HL-60/S4 (cell line): ENCODE measurements around the gene SPRR4.

Source experiments
- in situ Hi-C: fragments of 300-500 bp; cut with MboI; formaldehyde crosslinking; loops from 2 replicates; pipeline ENCODE4 v1.14.3; 2022; ENCODE audit warnings: low sequenced_read_pairs

SPRR4 gene, protein sequence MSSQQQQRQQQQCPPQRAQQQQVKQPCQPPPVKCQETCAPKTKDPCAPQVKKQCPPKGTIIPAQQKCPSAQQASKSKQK

GRCh38 chr1:152970495-152970894 is at the start of gene SPRR4:
Gene SPRR4, plus strand, starts transcription at chr1:152970648. Its CDS starts 1,243 bp downstream, at chr1:152971891.
- in situ Hi-C loops: no loop called here

GRCh38 chr1:152924191-152924590 is 46.3 kb upstream of the SPRR4 start:
- in situ Hi-C loops: no loop called here

DNA sequence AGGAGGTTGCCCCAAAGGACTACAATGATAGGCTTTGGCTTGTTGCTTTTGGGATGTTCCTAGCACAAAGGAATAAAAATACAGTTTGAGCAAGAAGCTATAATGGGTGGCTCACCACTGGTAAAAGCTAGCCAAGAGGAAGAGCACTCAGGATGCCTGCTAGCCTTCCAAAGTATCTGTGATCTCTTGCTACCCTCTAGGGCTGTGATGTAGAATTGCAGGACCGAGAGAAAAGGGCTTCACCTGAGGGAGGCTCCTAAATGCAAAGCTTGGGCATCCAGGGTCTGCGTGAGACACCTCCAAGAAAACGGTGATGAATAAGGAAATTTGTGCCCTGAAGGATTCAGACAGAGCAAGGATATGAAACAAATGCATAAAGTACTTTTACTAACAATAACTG is 44.4 kb upstream of the SPRR4 start:
- in situ Hi-C loops: no loop called here

DNA sequence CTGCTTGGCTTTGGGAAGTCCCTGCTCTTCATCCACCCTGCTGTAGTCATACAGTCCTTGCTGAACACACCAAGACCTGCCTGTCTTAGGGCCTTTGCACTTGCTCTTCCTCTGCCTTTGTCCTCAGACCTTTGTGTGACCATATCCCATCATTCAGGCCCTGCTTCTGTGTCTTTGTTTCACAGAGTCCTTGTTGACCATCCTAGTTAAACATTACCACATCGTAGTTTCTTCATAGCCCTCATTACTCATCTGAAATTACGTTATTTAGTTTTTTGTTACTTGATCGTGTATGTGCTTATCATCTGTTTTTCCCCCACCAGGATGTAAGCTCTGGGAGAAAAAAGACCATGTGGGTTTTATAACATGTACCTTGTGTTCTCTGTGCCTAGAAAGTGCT is 41.8 kb upstream of the SPRR4 start:
- in situ Hi-C loops: no loop called here

GRCh38 chr1:152932170-152932811 is 38.2 kb upstream of the SPRR4 start:
- in situ Hi-C loops: no loop called here

- in situ Hi-C loops: no loop called here
Measured at GRCh38 chr1:152933196-152933595, 37.3 kb upstream of the SPRR4 start.

DNA sequence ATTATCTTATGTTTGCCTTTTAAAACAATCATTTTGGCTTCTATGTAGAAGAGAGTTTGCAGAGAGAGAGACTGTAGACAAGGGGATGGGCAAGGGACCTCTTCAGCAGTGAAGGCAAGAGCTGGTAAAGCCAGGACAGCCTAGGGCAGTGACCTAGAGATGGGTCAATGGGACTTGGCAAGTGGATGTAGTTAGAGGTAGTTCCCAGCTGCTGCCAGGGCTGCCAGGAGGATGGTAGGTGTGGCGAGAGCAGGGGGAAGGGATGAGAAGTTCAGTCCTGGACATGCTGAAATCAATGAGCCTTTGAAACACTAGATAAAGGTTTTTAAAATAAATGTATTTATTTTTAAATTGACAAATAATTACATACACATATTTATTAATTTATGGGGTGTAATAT is 29.8 kb upstream of the SPRR4 start:
- in situ Hi-C loops: no loop called here

- in situ Hi-C loops: no loop called here
Measured at GRCh38 chr1:152941037-152941711, 29.3 kb upstream of the SPRR4 start.

DNA sequence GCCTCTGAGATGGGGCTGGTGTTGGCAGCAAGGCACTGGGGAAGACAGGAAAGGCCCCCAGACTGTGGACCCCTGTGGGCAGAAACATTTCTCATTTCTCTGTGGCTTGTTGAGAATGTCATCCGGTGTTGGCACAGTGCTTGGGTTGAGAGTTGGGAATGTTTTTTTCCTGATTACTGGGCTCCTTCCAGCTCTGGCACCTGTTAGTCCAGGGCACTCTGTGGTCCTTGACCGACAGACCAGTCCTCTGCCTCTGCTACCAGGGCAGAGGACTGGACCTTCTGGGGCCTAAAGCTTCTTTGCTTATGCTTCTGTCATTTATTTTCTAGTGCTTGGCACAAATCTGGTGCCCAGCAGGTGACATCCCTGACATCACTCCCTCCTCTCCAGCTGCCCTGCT is 28.3 kb upstream of the SPRR4 start:
- in situ Hi-C loops: no loop called here

DNA sequence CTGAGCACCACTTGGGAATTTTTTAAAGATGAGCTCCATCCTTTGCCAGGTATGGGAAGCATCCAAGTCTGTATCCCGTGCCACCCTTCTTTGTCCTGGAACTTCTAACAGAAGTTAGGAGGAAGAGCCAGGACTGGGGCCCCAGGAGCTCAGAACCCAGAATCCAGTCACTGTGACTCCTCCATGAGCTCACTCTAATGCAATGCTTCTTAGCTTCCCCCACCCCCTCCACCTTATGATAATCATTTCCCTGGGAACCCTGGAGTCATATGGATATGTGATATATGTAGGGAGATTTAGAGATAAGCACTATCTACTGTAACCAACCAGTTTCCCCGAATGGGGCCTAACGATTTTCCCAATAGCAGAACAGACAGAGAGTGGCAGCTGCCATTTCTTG is 24.2 kb upstream of the SPRR4 start:
- in situ Hi-C loops: no loop called here

DNA sequence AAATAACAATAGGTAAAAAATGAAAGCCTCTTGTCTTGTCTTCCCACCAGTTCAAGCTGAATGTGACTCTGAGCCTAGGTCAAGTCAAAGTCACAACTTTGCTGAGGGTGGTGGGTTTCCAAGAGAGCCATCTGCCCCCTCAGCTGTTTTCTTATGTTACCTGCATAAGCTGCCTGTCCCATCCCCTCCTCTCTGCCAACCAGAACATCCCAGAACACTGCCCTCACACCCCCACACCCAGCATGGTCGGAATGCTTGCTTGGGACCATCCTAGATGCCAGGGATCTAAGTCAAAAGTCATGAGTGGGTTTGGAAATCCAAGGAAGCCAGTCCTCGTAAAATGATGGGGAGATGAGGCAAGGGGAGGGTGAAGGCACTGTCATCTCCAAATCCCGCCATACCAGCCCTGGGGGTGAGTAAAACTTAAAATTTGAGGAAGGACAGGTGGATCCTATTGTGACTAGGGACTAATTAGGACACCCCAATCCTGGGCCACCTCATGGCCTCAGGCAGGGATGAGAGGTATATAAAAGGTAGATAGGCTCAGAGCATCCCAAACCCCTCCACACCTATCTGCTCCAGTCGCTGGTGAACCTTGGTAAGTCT is 23.7 kb upstream of the SPRR4 start, which contains the start of gene SPRR5:
SPRR5 (plus strand) TSS at position 556 of the 606 bp plus-strand sequence. CDS start 1,349 bp downstream, outside the sequence.
- in situ Hi-C loops: no loop called here

DNA sequence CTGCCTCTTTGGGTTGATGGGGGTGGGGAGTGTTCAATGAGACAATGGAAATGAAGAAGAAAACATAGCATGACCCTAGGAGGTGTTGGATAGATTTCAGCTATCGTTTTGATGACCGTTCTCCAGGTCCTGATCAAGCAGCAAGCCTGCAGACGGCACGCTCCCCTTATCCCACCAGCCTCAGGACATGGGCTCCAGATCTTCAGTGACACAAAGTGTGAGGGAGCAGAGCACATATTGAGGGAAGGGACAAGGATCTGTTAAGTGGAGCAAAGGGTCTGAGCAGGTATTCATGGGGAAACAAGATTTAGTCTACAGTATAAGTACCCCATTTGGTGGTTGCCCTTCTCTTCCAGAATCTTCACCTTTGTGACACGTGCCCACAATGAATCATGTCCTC is 18.7 kb upstream of the SPRR4 start:
- in situ Hi-C loops: no loop called here

DNA sequence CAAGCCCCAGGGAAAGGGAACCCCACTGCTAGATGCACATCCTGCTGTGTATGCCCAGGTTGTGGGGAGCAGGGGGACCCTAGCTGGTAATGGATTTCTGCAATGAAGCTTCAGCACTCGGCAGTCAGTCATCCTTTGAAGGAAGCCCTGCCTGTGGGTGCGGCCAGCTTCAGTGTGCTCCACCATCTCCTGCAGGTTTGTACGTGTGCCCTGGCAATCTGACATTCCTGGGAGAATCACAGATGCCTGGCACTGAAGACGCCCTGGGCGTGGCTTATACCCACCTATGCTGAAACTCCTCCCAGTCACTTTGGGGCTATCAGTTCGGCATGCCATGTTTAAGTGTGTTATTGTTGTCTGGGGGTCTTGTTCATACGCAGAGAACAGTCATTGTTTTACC is 16.7 kb upstream of the SPRR4 start:
- in situ Hi-C loops: no loop called here

GRCh38 chr1:152954436-152954835 is 16.0 kb upstream of the SPRR4 start:
- in situ Hi-C loops: no loop called here

DNA sequence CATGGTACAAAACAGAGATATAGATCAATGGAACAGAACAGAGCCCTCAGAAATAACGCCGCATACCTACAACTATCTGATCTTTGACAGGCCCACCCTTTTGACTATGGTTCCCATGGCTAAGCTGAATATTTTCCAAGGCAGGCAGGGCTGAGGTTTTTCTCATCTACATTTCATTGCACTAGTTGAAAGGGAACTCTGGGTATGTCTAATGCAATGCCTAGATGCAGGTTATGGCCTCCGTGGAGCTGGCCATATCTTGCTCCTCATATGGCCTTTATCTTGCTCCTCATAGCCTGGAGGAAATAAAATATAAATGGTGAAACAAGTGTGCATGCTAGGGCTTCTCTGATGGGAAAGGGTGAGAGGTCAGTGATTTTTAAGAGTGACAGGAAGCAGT is 12.9 kb upstream of the SPRR4 start:
- in situ Hi-C loops: no loop called here

DNA sequence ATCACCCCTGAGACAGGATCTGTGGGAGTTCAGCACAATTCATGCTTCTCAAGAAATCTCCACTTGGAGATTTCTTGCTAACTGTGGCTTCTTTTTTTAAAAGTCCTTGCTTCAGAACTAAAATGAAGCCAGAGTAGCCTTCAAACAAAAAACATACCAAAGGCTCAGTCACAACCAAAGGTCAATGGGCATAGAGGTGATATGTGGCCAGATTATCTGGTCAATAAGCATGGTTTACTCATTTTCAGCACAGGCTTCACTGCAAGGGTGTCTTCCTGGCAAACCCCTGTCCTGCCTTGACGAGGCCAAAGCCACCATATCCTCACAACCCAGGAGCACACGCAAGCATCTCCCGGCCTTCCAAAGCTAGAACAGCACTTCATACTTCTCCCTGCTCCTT is 11.2 kb upstream of the SPRR4 start:
- in situ Hi-C loops: no loop called here

DNA sequence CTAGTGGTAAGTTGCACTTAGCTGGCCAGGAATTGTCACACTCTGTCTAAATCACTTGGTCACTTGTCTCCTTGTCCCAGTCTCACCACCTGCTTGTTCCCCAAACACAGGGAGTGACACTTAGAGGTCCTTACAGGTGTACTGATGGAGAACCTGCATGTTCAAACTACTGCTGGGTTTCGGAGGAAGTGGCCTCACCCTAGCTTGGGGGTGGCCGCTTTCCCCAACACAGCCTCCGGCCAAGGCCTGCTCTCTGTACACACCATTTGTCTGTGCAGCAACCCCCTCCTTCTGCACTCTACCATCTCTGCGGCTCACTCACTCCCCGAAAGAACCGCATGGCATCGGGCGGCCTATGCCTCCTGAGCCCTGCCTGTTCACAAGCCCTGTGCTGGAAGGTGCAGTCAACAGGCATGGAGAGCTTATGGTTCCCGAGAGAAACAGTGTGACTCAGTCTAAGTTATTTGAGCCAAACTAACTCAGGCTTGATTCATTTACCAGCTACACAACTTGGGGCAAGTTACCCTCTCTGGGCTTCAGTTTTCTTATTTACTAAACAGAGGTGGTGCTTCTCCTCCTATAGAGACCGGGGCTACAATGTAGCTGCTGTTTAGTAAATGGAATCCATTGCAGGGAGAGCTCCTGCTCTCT is 10.5 kb upstream of the SPRR4 start:
- in situ Hi-C loops: no loop called here

- in situ Hi-C loops: no loop called here
Measured at GRCh38 chr1:152960452-152961044, 9.9 kb upstream of the SPRR4 start.

DNA sequence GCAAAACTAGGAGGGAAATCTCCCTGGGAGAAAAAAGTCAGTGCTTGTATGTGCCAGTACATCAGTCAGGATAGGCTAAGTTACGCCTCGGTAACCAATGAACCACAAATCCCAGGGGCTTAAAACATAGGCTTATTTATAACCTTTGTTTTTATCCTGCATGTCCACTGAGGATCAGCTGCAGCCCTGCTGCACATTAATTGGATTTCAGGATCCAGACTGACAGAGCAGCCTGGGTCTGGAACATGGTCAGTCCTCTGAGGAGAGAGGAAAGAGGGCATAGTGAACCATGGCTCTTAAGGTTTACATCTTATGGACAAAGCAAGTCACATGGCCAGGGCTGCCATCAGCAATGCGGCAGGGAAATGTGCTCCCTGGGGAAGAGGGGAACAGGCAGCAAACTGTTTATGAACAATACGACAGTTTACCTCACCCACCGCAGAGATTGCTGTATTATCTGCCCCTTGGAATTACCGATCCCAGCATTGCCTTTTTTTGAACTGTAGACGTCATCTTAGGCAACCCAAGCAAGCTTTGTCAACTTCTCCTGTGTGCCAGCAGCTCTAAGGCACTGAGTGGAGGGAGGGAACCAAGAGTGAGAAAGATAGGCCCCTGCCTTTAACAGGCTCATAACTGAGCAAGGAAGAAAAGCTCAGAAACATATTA is 9.1 kb upstream of the SPRR4 start:
- in situ Hi-C loops: no loop called here

DNA sequence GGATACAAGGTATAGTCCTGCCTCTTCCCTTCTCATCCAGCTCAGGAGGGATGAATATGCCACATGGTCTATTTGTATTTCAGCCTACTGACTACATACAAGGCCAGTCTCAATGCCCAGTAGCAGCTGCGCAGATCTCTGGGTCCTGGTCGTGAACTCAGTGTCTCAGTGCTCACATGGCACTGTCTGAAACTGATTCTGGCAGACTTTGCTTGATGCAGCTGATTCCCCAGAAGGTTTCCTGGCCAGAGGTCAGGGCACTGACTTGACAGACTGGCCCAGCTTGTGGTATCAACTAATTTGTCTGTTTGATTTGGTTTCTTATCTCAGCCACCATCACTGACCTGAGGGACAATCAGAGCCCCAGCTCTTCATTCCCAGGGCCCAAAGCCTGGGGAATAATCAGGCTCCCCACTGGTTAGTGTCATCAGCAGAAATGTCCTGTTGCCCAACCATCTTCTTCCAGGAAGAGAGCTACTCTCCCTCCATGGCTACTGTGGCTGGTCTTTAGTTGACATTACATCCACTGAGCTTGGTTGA is 7.5 kb upstream of the SPRR4 start:
- in situ Hi-C loops: no loop called here
